NK-92 treated with Interleukin-12 subunit alpha and Interleukin-12 subunit beta, amount 100 ng/mL, for 24 hours (cell line): ENCODE measurements around the gene KCNK16.

Experiments
- DNase-seq: peaks from one replicate; lab custom pipeline; 2025; lab: John Stamatoyannopoulos, UW

KCNK16 gene

DNA sequence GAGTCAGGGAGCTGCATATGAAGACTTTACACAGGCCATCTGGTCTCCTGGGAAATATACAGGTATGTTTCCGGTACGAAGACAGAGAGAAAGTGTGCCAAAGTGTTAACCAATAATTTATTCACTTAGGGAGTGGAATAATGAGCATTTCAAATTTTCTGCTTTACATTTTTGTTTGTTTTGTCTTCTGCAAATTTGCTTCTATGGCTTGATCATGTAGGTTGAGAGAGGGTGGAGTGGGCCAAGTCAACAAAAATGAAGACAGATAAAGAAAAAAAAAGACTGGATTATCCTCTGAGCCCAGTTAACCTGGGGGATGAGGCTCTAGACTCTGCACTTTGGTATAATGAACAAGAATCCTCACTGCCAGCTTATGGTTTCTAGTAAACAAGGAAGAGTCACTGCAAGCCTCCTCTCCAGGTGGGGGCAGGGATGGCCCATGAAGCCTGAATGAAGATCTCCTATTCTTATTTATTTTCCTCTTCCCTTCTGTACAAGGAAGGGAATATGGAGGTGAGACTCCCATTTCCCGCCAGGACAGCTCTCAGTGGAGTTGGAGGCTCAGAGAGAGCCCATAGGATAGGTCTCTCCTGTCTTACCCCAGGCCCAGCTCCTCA, 46.0 kb downstream of the KCNK16 start:
- no peak for DNase-seq

DNA sequence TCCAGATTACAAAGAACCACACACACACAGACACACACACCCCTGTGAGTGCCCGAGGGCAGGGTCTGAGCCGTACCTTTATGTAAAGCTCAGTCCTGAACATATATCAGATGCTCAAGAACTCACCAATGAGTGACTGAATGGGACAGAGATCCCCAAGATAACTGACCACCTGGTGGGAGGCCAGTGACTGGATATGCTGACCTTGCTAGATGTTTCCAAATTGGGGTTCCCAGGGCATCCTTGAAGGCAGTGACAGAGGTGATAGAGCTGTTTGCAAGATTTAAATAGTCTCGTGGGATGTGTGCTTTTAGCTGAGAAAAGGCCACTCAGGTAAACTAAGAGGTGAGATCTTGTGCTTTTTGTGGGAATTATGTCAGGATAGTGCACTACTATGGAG, 47.6 kb downstream of the KCNK16 start:
- DNase-seq = no peak

DNA sequence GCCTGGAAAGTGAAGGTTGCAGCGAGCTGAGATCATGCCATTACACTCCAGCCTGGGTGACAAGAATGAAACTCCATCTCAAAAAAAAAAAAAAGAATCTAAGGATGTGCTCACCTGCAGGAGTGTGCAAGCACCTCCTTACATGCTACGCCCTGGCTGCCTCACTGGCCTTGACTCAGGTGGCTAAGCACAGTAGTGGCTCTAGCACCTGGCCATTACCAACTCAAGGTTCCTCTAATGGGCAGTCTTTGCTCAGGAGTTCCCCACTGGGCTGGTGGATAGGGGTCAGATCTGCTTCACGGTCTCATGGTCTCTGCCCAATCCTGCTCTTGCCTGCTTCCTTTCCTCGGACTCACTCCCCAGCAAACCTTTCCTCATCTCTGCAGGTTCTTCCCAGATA, 48.0 kb downstream of the KCNK16 start:
- DNase-seq = no peak

DNA sequence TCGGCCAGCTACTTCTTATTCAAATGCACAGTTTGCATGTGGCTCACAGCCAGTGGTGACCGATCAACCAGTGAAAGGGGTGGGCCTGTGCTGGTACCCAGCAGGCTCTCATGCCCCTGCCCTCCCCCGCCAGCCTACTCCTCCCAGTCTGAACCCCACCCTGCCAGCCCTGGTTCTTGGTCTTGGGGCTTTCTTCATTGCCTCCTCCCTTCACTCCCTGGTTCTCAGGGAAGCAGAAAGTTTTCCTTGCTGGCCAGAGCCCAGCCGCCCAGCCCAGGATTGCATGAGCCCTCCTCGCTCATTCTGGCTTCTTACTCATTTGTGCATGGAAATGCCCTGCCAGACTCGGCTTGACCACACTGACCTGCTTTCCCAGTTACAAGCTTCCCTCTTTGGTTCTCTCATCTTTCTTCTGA, 49.1 kb downstream of the KCNK16 start:
- DNase-seq = no peak

DNA sequence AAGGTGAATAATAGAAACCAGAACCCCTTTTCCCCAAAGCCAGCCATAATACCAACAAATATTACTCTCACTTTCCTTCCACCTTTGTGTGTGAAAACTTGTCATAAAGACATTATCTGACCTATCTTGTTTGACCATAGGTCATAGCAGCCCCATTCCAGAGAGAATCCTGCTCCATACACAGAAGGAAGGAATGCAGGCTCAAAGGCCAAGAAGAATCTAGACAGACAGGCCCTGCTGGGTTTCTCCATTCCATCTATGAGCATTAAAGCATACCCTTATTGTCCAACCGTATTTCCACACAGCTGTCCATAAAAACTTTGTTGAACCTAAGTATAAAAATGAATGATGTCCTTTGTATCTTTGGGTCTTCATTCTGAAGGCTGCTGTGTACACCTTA, 52.5 kb downstream of the KCNK16 start:
- no peak for DNase-seq

DNA sequence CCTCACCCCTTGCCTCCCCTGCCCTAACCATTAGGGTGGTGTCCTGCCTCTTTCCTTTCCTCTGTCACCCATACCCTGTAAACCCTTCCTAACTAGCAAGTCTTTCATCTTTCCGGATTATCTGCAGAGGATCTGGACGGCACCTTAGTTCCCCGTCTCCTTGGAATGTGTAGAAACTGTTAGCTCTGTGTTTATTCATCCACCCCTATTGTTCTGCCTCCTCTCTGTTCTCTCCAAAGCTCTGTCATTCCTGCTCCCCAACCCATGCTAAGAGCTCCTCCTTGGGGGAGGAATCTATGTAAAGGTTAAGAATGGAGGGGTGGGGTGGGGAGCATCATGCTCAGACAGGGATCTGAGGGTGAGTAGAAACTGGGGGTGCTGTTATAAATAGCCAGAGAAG, 53.8 kb downstream of the KCNK16 start:
- no peak for DNase-seq

DNA sequence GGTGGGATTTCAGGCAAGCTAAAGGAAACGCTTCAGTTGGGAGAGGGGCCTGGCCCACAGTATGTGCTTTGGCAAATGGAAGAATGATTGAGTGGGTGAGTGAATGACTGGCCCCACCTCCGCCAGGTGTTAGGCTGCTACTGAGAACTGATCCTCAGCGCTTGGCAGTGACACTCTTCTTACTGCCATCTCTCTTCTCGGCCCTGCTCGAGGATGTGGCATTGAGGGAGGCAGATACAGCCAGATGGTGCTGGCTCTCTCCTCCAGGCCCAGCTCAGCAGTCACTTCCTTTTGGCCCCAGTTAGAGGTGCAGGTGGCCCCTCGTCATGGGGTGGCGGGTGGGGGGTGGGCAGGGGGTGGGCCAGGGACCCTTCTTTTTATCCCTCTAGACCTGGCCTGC, 54.3 kb downstream of the KCNK16 start:
- no peak for DNase-seq

DNA sequence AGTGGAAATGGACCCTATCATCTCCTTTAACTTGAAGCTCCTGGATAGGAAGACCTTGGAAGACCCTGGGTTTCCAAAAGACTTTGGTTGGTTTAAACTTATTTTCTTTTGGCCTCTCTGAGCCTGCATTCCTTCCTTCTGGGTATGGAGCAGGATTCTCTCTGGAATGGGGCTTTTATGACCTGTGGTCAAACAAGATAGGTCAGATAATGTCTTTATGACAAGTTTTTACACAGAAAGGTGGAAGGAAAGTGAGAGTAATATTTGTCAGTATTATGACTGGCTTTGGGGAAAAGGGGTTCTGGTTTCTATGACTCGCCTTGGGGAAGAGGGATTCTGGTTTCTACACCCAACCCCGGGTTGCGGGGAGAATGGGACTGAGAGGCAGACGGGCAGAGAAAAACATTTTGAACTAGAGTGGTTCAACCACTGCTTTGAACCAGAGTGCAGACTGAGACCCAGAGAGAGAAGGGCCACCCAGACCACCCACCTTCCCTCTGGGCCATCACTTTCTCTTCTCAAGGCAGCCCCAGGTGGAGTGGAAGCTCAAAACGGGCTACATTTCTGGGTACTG, 55.6 kb downstream of the KCNK16 start:
- DNase-seq = no peak

DNA sequence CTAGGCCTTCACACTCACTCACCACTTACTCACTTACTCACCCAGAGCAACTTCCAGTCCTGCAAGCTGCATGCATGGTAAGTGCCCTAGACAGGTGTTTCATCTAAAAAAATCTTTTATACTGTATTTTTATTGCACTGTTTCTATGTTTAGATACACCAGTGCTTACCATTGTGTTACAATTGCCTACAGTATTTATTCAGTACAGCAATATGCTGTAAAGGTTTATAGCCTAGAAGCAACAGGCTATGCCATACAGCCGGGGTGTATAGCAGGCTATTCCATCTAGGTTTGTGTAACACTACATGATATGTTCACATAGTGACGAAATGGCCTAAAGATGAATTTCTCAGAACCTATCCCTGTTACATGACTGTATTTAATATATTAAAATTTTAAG, 56.1 kb downstream of the KCNK16 start:
- DNase-seq = no peak
